ENCODE measurements around the gene OCEL1.

DNA sequence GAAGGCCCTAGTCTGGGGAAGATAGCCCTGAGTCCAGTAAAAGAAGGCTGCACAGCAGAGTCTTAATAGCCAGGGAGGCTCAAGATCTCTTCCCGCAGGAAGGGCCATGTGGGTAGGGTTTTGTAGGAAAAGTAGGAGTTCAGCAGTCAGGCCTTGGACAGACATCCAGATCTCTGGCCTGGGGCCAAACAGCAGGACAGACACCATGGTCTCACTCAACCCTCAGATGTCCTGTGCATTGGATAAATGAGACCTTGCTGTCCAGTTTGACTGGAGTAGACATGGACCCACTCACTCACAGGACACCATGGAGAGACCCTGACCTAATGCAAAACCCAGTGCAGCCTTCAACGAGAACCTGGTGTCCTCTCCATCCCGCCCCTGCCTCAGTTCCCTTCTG, 3.9 kb downstream of the OCEL1 start:
- TF ChIP-seq, protein P1, sequence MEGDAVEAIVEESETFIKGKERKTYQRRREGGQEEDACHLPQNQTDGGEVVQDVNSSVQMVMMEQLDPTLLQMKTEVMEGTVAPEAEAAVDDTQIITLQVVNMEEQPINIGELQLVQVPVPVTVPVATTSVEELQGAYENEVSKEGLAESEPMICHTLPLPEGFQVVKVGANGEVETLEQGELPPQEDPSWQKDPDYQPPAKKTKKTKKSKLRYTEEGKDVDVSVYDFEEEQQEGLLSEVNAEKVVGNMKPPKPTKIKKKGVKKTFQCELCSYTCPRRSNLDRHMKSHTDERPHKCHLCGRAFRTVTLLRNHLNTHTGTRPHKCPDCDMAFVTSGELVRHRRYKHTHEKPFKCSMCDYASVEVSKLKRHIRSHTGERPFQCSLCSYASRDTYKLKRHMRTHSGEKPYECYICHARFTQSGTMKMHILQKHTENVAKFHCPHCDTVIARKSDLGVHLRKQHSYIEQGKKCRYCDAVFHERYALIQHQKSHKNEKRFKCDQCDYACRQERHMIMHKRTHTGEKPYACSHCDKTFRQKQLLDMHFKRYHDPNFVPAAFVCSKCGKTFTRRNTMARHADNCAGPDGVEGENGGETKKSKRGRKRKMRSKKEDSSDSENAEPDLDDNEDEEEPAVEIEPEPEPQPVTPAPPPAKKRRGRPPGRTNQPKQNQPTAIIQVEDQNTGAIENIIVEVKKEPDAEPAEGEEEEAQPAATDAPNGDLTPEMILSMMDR (IDR thresholded peaks at IDR 0.05; ENCODE audit: poor library complexity, severe bottlenecking), result no peak
- no peak for TF ChIP-seq MXI1 (conservative IDR thresholded peaks at IDR 0.05; ENCODE audit: poor library complexity, severe bottlenecking)
- TF ChIP-seq, protein P2, sequence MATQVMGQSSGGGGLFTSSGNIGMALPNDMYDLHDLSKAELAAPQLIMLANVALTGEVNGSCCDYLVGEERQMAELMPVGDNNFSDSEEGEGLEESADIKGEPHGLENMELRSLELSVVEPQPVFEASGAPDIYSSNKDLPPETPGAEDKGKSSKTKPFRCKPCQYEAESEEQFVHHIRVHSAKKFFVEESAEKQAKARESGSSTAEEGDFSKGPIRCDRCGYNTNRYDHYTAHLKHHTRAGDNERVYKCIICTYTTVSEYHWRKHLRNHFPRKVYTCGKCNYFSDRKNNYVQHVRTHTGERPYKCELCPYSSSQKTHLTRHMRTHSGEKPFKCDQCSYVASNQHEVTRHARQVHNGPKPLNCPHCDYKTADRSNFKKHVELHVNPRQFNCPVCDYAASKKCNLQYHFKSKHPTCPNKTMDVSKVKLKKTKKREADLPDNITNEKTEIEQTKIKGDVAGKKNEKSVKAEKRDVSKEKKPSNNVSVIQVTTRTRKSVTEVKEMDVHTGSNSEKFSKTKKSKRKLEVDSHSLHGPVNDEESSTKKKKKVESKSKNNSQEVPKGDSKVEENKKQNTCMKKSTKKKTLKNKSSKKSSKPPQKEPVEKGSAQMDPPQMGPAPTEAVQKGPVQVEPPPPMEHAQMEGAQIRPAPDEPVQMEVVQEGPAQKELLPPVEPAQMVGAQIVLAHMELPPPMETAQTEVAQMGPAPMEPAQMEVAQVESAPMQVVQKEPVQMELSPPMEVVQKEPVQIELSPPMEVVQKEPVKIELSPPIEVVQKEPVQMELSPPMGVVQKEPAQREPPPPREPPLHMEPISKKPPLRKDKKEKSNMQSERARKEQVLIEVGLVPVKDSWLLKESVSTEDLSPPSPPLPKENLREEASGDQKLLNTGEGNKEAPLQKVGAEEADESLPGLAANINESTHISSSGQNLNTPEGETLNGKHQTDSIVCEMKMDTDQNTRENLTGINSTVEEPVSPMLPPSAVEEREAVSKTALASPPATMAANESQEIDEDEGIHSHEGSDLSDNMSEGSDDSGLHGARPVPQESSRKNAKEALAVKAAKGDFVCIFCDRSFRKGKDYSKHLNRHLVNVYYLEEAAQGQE (IDR thresholded peaks at IDR 0.05; ENCODE audit: borderline replicate concordance), result no peak
